Activated naive CD8-positive, alpha-beta T cell treated with anti-CD3 and anti-CD28 coated beads, Interleukin-2, amount 50 U/mL, for 16 hours (primary cell): ENCODE results near the gene IMMP2L.
"Not testable (repeated sequence)": the region's sequence is repeated elsewhere in the genome, so short reads cannot be mapped to it uniquely, and the experiment has no call there.

Experiments
- DNase-seq: peaks from one replicate; pipeline ENCODE4 v3.0.0-alpha.2; 2020; ENCODE audit warnings: low read depth, low spot score

The IMMP2L gene

GRCh38 chr7:111264981-111265380 lies 297.3 kb downstream of the IMMP2L start:
- no peak for DNase-seq

- no peak for DNase-seq
Observed at GRCh38 chr7:111264111-111264868, 298.0 kb downstream of the IMMP2L start.

GRCh38 chr7:111262293-111263116 lies 299.8 kb downstream of the IMMP2L start:
- DNase-seq, result no peak

- no peak for DNase-seq
Observed at GRCh38 chr7:111261496-111261895, 300.8 kb downstream of the IMMP2L start.

- DNase-seq, result no peak
Observed at GRCh38 chr7:111259991-111260390, 302.3 kb downstream of the IMMP2L start.

GRCh38 chr7:111256391-111256790 lies 305.9 kb downstream of the IMMP2L start:
- no peak for DNase-seq

GRCh38 chr7:111255576-111255975 lies 306.7 kb downstream of the IMMP2L start:
- no peak for DNase-seq

- not testable (repeated sequence) for DNase-seq
Observed at GRCh38 chr7:111251365-111251764, 310.9 kb downstream of the IMMP2L start.

- DNase-seq, result not testable (repeated sequence)
Observed at GRCh38 chr7:111249807-111250206, 312.5 kb downstream of the IMMP2L start.

- DNase-seq, result no peak
Observed at GRCh38 chr7:111242141-111242755, 320.0 kb downstream of the IMMP2L start.

- no peak for DNase-seq
Observed at GRCh38 chr7:111240371-111240770, 321.9 kb downstream of the IMMP2L start.

GRCh38 chr7:111239437-111239836 lies 322.9 kb downstream of the IMMP2L start:
- no peak for DNase-seq

GRCh38 chr7:111238886-111239285 lies 323.4 kb downstream of the IMMP2L start:
- DNase-seq, result no peak

- no peak for DNase-seq
Observed at GRCh38 chr7:111235709-111236108, 326.6 kb downstream of the IMMP2L start.

- no peak for DNase-seq
Observed at GRCh38 chr7:111232249-111233084, 329.8 kb downstream of the IMMP2L start.

GRCh38 chr7:111229916-111230315 lies 332.4 kb downstream of the IMMP2L start:
- DNase-seq, result no peak

GRCh38 chr7:111229181-111229740 lies 333.0 kb downstream of the IMMP2L start:
- no peak for DNase-seq

- no peak for DNase-seq
Observed at GRCh38 chr7:111228437-111228836, 333.9 kb downstream of the IMMP2L start.

GRCh38 chr7:111226800-111227199 lies 335.5 kb downstream of the IMMP2L start:
- DNase-seq, result no peak

- no peak for DNase-seq
Observed at GRCh38 chr7:111224354-111225231, 337.7 kb downstream of the IMMP2L start.
